HG03139 (cell line): ENCODE results near the gene OSBPL2.

Experiments used
- ATAC-seq: cut with Tn5 transposase; IDR thresholded peaks from one replicate; pipeline ENCODE4 v1.9.1; 2021; ENCODE audit not compliant: unreplicated experiment

The OSBPL2 gene

DNA sequence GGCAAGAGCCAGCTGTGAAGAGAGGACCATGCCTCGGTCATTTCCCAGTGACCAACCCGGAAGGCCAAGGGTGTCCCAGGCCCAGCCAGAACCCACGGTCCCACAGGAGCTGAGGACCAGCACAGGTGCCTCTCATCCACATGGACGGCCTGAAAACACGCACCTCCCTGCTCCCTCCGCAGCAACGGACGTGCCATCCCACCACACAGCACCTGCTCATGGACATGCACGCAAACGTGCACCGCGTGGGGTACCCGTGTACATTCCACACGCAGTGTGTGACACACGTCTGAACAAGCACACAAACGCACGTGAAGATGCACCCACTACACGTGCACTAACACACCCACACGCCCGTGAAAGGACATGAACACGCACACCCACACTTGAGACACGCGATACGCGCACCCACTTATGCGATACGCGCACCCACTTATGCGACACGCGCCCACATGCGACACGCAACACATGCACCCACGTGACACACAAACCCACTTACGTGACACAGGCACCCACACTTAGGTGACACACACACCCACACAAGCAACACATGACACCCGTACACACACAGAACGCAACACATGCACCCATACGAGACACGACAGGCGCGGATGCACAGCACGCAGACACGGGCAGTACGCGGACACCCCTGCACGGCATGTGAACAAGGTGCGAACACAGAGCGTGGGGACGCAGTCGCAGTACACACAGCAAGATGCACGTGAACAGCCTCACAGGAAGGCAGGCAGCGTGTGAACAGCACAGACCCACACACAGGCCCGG, 98.6 kb downstream of the OSBPL2 start:
- no peak for ATAC-seq

DNA sequence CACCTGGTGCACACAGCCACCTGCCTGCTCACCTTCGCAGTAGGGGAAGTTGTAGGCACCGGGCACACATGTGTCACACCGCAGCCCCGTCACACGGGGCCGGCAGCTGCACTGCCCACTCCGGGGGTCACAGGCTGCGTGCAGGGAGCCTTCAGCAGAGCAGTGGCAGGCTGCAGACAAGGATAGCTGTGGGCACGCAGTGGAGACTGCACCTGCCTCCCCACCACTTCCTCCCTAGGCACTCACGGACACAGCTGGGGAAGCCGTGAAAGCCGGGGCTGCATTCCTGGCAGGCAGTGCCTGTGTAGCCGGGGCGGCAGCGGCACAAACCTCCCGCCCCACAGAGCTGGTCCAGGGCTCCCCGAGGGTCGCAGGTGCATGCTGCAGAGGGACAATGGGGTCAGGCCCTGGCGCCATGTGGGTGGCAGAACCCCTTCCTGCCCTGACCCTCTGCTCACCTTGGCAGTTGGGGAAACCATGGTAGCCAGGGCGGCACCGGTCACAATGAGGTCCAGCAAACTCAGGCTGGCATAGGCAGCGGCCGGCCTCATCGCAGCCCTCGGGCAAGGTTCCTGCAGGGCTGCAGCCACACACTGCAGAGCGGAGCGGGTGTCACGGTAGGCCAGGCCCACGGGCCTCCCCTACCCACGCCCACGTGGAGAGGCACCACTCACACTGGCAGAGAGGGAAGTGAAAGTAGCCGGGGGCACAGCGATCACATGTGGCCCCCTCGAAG, 99.4 kb downstream of the OSBPL2 start:
- peak; percentile 45 for ATAC-seq

DNA sequence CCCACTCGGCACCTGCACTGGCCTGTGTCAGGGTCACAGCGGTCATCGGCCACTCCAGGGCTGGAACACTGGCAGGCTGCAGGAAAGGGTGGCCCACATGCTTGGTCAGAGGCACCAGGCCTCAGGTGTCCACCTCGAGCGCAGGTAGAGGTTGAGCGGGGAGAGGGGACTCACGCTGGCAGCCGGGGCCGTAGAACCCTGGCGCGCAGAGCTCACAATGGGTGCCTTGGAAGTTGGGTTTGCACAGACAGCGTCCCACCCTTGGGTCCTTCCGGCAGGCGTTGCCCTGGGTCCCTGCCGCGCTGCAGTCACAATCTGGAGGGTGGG, 99.9 kb downstream of the OSBPL2 start:
- no peak for ATAC-seq

GRCh38 chr20:62339647-62340062, 101.3 kb downstream of the OSBPL2 start:
- ATAC-seq = peak; percentile 64

GRCh38 chr20:62342910-62343309, 104.6 kb downstream of the OSBPL2 start:
- no peak for ATAC-seq

DNA sequence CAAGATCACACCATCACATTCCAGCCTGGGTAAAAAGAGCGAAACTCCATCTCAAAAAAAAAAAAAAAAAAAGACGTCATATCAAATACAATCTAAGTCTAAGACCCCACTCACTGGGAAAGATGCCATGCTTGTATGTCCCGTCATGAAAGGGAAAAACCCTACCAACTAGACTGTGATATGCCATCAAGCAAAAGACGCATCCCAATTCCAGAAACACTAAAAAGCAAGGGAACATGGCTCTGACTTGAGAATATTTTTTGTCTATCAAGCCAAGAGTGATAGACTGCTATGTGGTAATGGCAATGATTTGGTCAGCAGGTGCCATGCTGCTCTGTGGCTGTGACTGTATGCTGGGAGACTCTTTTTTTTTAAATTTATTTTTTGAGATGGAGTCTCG, 105.8 kb downstream of the OSBPL2 start:
- ATAC-seq = no peak

DNA sequence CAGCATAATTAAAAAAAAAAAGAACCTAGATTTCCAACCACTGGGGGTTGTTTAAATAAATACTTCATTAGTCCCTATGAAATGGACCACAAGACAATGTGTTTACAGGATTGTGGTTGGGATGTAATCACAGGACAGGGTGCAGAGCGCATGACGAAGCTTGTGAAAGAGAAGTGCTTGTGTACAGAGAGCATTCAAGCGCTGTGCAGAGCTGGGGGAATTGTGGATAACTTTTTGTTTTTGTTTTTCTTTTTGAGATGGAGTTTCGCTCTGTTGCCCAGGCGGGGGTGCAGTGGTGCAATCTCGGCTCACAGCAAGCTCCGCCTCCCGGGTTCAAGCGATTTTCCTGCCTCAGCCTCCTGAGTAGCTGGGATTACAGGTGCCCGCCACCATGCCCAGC, 106.5 kb downstream of the OSBPL2 start:
- no peak for ATAC-seq
